Myocyte (in vitro differentiated cells): ENCODE results near the gene MC3R. TPM values are rescaled to one million over a fixed set of nuclear protein-coding genes. Genes with fewer than 3 reads are reported as not detected.

ENCODE experiments used
- DNase-seq: peaks from one replicate; pipeline ENCODE4 v3.0.0-alpha.2; 2012; ENCODE audit warnings: low read depth
- total RNA-seq: library from RNA; depleted of rRNA; stranded (reverse); fragments of >200 nt; gene quantifications from 2 replicates; pipeline ENCODE4 v1.2.3, GENCODE V29; 2014

The MC3R gene
- total RNA-seq, 1 donor from 2014 or later = 0.19 TPM

DNA sequence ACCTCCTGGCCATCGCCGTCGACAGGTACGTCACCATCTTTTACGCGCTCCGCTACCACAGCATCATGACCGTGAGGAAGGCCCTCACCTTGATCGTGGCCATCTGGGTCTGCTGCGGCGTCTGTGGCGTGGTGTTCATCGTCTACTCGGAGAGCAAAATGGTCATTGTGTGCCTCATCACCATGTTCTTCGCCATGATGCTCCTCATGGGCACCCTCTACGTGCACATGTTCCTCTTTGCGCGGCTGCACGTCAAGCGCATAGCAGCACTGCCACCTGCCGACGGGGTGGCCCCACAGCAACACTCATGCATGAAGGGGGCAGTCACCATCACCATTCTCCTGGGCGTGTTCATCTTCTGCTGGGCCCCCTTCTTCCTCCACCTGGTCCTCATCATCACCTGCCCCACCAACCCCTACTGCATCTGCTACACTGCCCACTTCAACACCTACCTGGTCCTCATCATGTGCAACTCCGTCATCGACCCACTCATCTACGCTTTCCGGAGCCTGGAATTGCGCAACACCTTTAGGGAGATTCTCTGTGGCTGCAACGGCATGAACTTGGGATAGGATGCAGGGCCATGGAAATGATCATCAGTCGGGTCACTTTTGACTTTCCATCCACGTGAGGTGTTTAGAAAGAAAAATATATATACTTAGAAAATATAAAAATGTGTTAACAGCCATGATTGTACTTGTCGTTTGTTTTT lies 868 bp downstream of the MC3R start:
- DNase-seq = no peak

DNA sequence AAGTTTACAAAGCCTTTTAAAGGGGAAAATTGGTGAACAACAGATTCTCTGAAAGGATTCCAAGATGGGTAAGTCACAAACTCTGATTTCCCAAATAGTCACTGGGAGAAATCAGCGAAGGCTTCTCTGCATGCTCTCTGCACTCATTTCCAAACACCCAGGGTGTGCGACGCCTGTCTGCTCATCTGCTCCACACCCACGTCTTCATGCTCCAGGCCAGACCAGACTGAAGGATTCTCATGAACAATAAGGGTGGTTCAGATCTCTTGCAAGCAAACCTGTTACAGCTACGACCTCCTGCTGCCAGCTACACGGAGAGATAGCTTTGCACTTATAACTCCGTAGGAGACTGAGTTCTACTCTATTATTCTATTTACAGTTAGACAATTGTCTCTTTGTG lies 1.4 kb downstream of the MC3R start:
- DNase-seq = no peak

DNA sequence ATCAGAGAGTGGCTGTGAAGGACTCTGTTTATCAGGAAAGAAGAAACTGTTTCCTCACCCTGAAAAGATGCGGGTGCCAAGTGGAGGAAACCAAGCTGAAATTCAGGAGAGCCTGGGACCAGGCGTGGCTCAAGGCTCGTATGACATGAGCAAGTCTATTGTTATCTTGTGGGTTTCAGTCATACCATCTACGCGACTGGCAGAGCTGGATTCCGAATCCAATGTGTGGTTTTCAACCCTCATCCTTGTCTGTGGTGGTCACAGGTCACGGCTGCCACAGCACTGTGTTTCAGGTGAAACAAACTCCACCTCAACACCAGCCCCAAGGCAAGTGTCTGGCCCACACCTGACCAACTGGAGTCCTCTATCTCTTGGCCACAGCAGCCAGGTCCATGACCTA lies 9.1 kb downstream of the MC3R start:
- peak; percentile 1 for DNase-seq

DNA sequence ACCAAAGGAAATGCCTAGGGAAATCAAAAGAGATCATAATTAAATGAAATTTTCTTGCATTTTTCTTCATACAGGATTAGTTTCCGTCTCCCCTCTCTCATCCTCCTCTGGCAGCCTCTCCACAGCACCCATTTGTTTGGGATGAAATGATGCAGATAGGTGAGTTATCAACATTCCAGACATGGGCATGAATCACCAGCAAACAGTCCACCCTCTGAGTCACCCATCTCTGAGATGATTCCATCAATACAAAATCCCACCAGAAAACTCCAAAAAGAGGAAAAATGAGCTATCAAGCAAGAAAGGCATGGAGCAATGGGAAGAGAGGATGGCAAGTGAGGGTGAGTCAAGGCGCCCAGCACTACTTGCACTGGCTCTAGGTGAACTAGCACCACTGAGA lies 11.4 kb downstream of the MC3R start:
- no peak for DNase-seq

DNA sequence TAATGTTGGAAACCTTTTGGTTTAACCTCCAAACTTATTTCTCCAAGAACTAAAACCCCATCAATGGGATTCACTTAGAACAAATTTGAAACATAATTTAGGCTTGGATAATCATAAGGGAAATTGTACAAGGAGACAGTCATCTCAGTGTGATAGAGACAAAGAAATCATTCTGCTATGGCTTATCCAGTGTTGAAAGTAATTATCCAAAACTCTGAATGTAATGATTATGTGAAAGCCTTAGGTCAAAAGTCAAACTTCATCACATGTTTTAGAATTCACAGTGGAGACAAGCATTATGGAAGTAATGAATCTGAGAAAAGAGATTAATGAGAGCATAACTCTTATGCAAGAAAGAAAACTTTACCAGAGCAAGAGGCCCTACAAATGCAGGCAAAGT lies 20.0 kb downstream of the MC3R start:
- no peak for DNase-seq

DNA sequence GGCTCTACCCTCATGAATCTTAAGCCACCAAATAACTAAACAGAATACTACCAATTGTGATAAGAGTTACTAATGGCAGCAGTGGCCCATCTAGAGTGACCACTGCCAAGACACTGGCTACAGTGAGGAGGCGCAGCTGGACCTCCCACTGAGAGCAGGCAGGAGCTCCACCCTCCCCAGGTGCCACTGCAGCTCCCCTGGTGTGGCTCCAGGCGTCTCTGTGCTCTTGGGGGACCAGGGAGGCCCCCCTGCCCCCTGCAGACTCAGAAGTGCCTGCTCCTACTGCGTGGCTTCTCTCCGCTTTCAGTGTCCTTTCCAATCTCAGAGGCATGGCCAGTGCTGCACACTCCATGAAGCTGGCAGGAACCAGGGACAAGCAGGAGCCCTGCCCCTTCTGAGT lies 23.4 kb downstream of the MC3R start:
- no peak for DNase-seq

DNA sequence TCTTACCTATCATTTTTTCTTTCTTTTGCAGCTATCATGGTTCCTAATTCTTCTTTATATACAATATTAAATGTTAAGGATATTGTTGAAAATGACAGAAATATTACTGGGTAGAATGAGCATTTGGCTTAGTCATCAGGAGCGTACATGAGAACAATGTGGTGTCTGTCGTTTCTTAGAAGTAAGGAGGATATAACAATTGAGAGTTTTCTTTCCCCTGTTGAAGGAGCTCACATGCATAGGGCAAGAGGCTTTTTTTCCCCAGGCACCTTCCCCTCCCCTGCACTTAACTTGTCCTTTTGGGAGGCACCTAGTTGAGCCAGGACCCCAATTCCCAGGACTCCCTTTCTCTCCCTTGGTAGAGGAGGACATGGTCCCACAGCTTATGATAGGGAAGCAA lies 25.0 kb downstream of the MC3R start:
- DNase-seq = no peak

DNA sequence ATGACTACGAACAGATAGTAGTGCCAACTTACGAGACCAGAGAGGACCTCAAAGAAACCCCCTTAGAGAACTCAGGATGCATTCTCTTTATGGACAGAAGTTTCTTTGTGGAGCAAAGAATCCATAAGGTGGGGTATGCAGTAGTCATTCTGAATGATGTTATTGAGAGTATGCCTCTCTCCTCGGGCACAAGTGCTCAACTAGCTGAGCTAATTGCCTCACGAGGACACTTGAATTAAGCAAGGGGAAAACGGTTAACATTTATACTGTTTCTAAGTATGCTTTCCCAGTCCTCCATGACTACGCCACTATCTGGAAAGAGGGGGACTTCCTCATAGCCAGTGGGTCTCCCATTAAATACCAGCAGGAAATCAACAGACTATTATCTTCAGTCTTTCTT lies 25.6 kb downstream of the MC3R start:
- DNase-seq = no peak

DNA sequence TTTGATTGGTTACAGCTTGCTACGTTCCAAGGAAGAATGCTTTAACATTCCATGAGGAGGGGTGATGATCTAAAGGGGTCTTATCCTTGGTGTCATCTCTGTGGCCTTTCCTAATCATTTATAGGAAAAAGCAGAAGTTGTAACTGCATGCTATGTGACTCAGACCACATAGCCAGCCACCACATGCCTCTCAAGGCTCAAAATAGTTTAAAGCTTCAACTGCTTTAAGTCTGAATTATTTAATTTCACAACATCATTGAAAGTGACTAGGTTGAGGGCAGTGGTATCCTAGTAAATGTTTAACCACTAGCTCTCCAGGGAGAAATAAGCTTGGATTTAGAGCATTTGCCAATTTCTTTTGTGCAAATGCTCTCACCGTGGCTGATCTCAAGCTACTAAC lies 29.7 kb downstream of the MC3R start:
- DNase-seq = no peak

DNA sequence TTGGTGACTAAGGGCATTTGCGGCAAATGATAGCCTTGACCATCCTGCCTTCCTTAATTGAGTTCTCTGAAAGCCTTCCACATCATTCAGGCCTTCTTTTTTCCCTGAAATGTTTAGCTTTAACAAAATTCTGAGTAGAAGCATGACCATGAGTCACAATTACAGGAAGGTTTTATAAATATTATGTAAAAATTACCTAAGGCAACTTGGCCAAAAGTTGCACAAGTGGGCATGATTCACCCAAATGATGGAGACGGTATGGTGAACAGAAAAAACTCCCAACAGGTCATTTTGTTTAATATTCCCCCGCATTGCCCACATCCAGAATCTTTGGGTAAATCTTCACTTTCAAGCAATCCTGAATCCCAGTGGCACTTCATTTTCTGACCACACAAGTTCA lies 37.0 kb downstream of the MC3R start:
- DNase-seq = no peak

DNA sequence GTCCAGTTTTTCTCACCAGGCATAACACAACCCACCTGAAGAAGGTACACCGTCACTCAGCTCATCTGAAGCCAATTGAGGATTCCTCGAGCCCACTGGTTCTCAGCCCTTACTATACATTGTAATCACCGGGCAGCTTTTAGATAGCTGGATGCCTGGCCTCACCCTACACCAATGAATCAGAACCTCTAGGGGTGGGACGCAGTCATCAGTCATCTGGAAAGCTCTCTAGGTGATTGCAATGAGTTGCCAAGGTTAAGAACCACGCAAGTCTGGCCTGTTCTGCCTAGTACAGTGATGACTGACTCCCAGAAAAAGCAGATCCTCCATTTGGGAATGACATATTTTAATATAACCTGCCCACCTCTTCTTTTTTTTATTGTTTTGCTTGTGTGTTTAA lies 41.1 kb downstream of the MC3R start:
- no peak for DNase-seq

DNA sequence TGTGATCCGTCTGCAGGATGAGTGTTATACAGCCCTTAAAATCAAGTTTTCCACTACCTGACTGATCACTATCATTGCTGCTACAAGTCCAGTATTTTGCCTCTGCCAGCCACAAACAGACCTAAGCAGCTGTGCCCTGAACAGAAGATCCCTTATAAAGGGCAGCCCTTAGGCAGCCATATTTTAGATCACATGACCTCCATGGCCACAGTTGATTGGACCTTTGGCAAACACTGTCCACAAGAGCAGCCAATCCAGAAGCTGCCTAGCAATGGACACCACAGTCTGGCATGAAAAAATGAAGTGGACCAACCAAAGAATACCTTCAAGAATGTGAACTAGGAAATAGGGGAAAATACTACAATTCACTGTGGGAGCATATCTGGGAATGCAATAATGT lies 50.8 kb downstream of the MC3R start:
- DNase-seq = no peak

Other genes with a start within 250 kb of the MC3R start
- gene CBLN4, start 243.2 kb upstream of the MC3R start, total RNA-seq = not detected in 2 replicates
- gene FAM210B, start 110.2 kb downstream of the MC3R start, total RNA-seq = 42.6 and 54.5 TPM in 2 replicates
- gene AURKA, start 143.5 kb downstream of the MC3R start, total RNA-seq = 5.7 and 11.6 TPM in 2 replicates
- 42.3 and 45.5 TPM in 2 replicates for gene CSTF1, start 143.9 kb downstream of the MC3R start, total RNA-seq
- 20.9 and 48.0 TPM in 2 replicates for gene CASS4, start 163.5 kb downstream of the MC3R start, total RNA-seq
- gene RTF2, start 219.9 kb downstream of the MC3R start, total RNA-seq = 81.3 and 92.0 TPM in 2 replicates